PC-9 (cell line): ENCODE measurements around the gene COX5A. TPM values are rescaled to one million over a fixed set of nuclear protein-coding genes. Genes with fewer than 3 reads are reported as not detected.
A peak's percentile ranks its signal among the peaks of the same experiment; 100 is the strongest.

Experiments used
- BruUV-seq: library from RNA; stranded (reverse); fragments of 400-500 nt; replicated peaks from 2 replicates; lab custom pipeline; 2021; lab: Mats Ljungman, UMichigan
- CTCF ChIA-PET: fragments of 300-600 bp; sonication (Branson Sonifier 250); formaldehyde crosslinking; loops from one replicate; lab custom pipeline; 2022; ENCODE audit warnings: antibody characterized with exemption; lab: Charles Lee
- POLR2A ChIA-PET: fragments of 300-600 bp; sonication (Branson Sonifier 250); formaldehyde crosslinking; loops from one replicate; lab custom pipeline; 2022; ENCODE audit warnings: antibody characterized with exemption; ENCODE audit not compliant: unreplicated experiment; lab: Charles Lee
- DNase-seq, 2 experiments: peaks; one replicate each; pipeline versions ENCODE4 v3.0.0 to v3.0.0-alpha.2; 2015 to 2022; ENCODE audit warnings: mixed read lengths in 1 of 2
- H2AFZ ChIP-seq: fragments of 200-600 bp; sonication (generic); 2 replicates; pipeline ENCODE4 v1.8.1; 2017; ENCODE audit warnings: antibody characterized with exemption
- H3F3A ChIP-seq: fragments of 200-600 bp; sonication (generic); 2 replicates; pipeline ENCODE4 v1.8.1; 2017; ENCODE audit warnings: antibody characterized with exemption, mild to moderate bottlenecking, low read depth; ENCODE audit not compliant: insufficient read depth
- H3K27ac ChIP-seq: fragments of 200-600 bp; sonication (generic); 2 replicates; pipeline ENCODE4 v1.6.1; 2016; ENCODE audit warnings: mixed run types
- H3K27me3 ChIP-seq: fragments of 200-600 bp; sonication (generic); 2 replicates; pipeline ENCODE4 v1.6.1; 2016; ENCODE audit warnings: low read depth, mixed run types; ENCODE audit not compliant: insufficient read depth
- H3K36me3 ChIP-seq: fragments of 200-600 bp; sonication (generic); 2 replicates; pipeline ENCODE4 v1.6.1; 2016; ENCODE audit warnings: low read depth, mixed run types
- H3K4me1 ChIP-seq: fragments of 200-600 bp; sonication (generic); replicated peaks from 2 replicates; pipeline ENCODE4 v1.6.1; 2016; ENCODE audit warnings: mixed run types; ENCODE audit not compliant: insufficient read depth
- H3K4me2 ChIP-seq: fragments of 200-600 bp; sonication (generic); 2 replicates; pipeline ENCODE4 v1.6.1; 2017; ENCODE audit warnings: mixed run types
- H3K4me3 ChIP-seq: fragments of 200-600 bp; sonication (generic); 2 replicates; pipeline ENCODE4 v1.6.1; 2016; ENCODE audit warnings: mixed run types
- H3K79me2 ChIP-seq: fragments of 200-600 bp; sonication (generic); 2 replicates; pipeline ENCODE4 v1.6.1; 2017; ENCODE audit warnings: low read depth, mixed run types
- H3K9me2 ChIP-seq: fragments of 200-600 bp; sonication (generic); 2 replicates; pipeline ENCODE4 v1.8.1; 2017; ENCODE audit warnings: mild to moderate bottlenecking; ENCODE audit not compliant: insufficient read depth
- H3K9me3 ChIP-seq: fragments of 200-600 bp; sonication (generic); 2 replicates; pipeline ENCODE4 v1.8.1; 2016; ENCODE audit warnings: low read depth; ENCODE audit not compliant: insufficient read depth
- H4K20me1 ChIP-seq: fragments of 200-600 bp; sonication (generic); 2 replicates; pipeline ENCODE4 v1.8.1; 2017; ENCODE audit not compliant: insufficient read depth
- CTCF ChIP-seq: fragments of 200-600 bp; sonication (generic); conservative IDR thresholded peaks from 2 replicates; pipeline ENCODE4 v1.6.1; 2017; ENCODE audit warnings: mixed run types, antibody characterized with exemption, mild to moderate bottlenecking, moderate library complexity
- EZH2 ChIP-seq: fragments of 200-600 bp; sonication (generic); IDR thresholded peaks from 2 replicates; pipeline ENCODE4 v1.8.0; 2017; ENCODE audit warnings: antibody characterized with exemption, low read depth
- intact Hi-C: fragments of 100-400 bp; cut with micrococcal nuclease; formaldehyde crosslinking; loops from one replicate; pipeline ENCODE4 v1.10.0; 2022; ENCODE audit not compliant: unreplicated experiment
- total RNA-seq: library from RNA; stranded (reverse); gene quantifications from 2 replicates; pipeline ENCODE4 v1.2.3, GENCODE V29; 2021

The COX5A gene
- total RNA-seq, 1 experiment from 2014 or later, result 247 TPM

- Histone ChIP-seq H3K4me2 (no peak overlapping the region), H3K79me2 (peaks cover 14% of the 10 kb centered on the region), H3K36me3 (no peaks in the 10 kb centered on the region), H2AFZ (no peak overlapping the region), H3K9me3 (no peaks in the 10 kb centered on the region), H3K27me3 (no peaks in the 10 kb centered on the region), H3K4me3 (no peak overlapping the region), H3K27ac (no peak overlapping the region), H3K4me1 (peaks cover 29% of the 10 kb centered on the region), H3K9me2 (no peaks in the 10 kb centered on the region), H4K20me1 (no peaks in the 10 kb centered on the region), H3F3A (no peaks in the 10 kb centered on the region; the same call in 1 of the 2 replicates)
- BruUV-seq, result no TSS peak
- TF ChIP-seq CTCF, result no peak
- no peak for TF ChIP-seq EZH2
- CTCF ChIA-PET, result interaction anchor here (0.6 kb wide), 4 partner anchors 23 to 856 kb away, joined by 3 to 10 read pairs (median 4); no protein-coding TSS in a partner anchor
- intact Hi-C loops, result no loop called here
- POLR2A ChIA-PET, result interaction anchor here (0.6 kb wide), 1 partner anchor 245 kb away, joined by 6 read pairs; no protein-coding TSS in a partner anchor
- no peak for DNase-seq
Measured at GRCh38 chr15:74893627-74894026, 44.2 kb downstream of the COX5A start.

- Histone ChIP-seq H3F3A (no peaks in the 10 kb centered on the region; the same call in 1 of the 2 replicates), H3K4me3 (no peak overlapping the region), H4K20me1 (no peaks in the 10 kb centered on the region), H3K9me2 (no peaks in the 10 kb centered on the region), H2AFZ (no peak overlapping the region), H3K9me3 (no peaks in the 10 kb centered on the region), H3K4me1 (peaks cover 29% of the 10 kb centered on the region), H3K79me2 (peaks cover 14% of the 10 kb centered on the region), H3K27me3 (no peaks in the 10 kb centered on the region), H3K36me3 (no peaks in the 10 kb centered on the region), H3K4me2 (no peak overlapping the region), H3K27ac (no peak overlapping the region)
- ChIA-PET CTCF (interaction anchor here (0.6 to 1.6 kb wide), 2 partner anchors 9 to 30 kb away, joined by 6 to 11 read pairs; no protein-coding TSS in a partner anchor), POLR2A (no interaction called here)
- BruUV-seq, result no TSS peak
- intact Hi-C loops, result no loop called here
- no peak for TF ChIP-seq EZH2
- TF ChIP-seq CTCF, result no peak
- no peak for DNase-seq
Measured at GRCh38 chr15:74892931-74893330, 44.9 kb downstream of the COX5A start.

GRCh38 chr15:74892313-74892712 is 45.6 kb downstream of the COX5A start:
- H3K4me2 ChIP-seq, result 0 out of 2 replicates have a peak overlapping the region, but pooled peaks have one; percentile 7
- ChIA-PET POLR2A (no interaction called here), CTCF (interaction anchor here (0.6 to 1.6 kb wide), 4 partner anchors 9 to 58 kb away, joined by 3 to 11 read pairs (median 5); partner anchors contain the start of gene COX5A)
- no TSS peak for BruUV-seq
- H4K20me1 ChIP-seq, result no peaks in the 10 kb centered on the region
- no peak for TF ChIP-seq EZH2
- TF ChIP-seq CTCF, result no peak; the same call in 1 of the 2 replicates
- peak; percentile 68 to 77 for DNase-seq
- H3K27ac ChIP-seq, result no peak overlapping the region
- H3K9me2 ChIP-seq, result no peaks in the 10 kb centered on the region
- H3K36me3 ChIP-seq, result no peaks in the 10 kb centered on the region
- H3K27me3 ChIP-seq, result no peaks in the 10 kb centered on the region
- no peaks in the 10 kb centered on the region for H3K9me3 ChIP-seq
- intact Hi-C loops, result no loop called here
- H2AFZ ChIP-seq, result no peak overlapping the region
- H3F3A ChIP-seq, result no peaks in the 10 kb centered on the region; the same call in 1 of the 2 replicates
- H3K4me3 ChIP-seq, result no peak overlapping the region
- H3K4me1 ChIP-seq, result peaks cover 29% of the 10 kb centered on the region
- peaks cover 14% of the 10 kb centered on the region for H3K79me2 ChIP-seq
